Measurements from ENCODE around the gene SLC16A10. TPM values are rescaled to one million over a fixed set of nuclear protein-coding genes. Genes with fewer than 3 reads are reported as not detected.

SLC16A10 gene
- total and polyA plus RNA-seq, 7 experiments from 2014 or later = 1.6 to 27.7 (median 16.7) TPM

Other genes starting within 250 kb of the SLC16A10 start
- gene AMD1, start 212.7 kb upstream of the SLC16A10 start, total RNA-seq = 100 to 1,000 TPM in 2 of 5 experiments, 10 to 100 TPM in 3; 61.1 to 105 (median 73.8) TPM
- gene AMD1, start 212.7 kb upstream of the SLC16A10 start, polyA plus RNA-seq = 10 to 100 TPM; 54.9 to 55.4 TPM
- gene GTF3C6, start 128.8 kb upstream of the SLC16A10 start, total RNA-seq = 100 to 1,000 TPM in 1 of 5 experiments, 10 to 100 TPM in 4; 18.1 to 100 (median 29.9) TPM
- gene GTF3C6, start 128.8 kb upstream of the SLC16A10 start, polyA plus RNA-seq = 100 to 1,000 TPM in 1 of 2 donors, 10 to 100 TPM in 1; 89.9 to 102 TPM
- gene RPF2, start 105.5 kb upstream of the SLC16A10 start, total RNA-seq = 10 to 100 TPM in 4 of 5 experiments, 1 to 10 TPM in 1; 8.7 to 29.7 (median 13.2) TPM
- gene RPF2, start 105.5 kb upstream of the SLC16A10 start, polyA plus RNA-seq = 10 to 100 TPM; 19.0 to 29.0 TPM

Data from naive thymus-derived CD4-positive, alpha-beta T cell (primary cell).